Retina (tissue), 1 donor: ENCODE measurements around the gene FOXO3.

Experiments
- DNase-seq: peaks from one replicate; pipeline ENCODE4 v3.0.0-alpha.2; 2016

FOXO3 gene

DNA sequence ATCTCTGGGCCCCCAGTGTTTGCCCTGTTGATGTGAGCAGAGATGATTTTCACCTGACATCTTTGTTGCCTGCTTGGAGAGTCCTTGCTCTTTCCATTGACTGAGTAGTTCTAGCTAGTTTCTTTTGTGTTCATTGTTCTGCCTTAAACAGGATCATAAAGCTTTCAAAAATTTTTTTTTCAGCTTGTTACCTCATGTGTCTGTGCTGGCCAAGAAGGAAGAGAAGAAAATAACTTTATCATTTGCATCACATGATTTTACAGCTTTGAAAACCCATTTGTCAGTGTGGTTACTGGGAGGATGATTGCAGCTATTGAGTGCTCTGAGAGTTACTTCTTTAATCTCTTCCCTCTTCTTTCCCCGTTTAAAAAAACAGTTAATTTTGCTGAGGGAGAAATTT is 16.0 kb downstream of the FOXO3 start:
- no peak for DNase-seq

GRCh38 chr6:108578166-108578565 is 17.4 kb downstream of the FOXO3 start:
- DNase-seq, result no peak

DNA sequence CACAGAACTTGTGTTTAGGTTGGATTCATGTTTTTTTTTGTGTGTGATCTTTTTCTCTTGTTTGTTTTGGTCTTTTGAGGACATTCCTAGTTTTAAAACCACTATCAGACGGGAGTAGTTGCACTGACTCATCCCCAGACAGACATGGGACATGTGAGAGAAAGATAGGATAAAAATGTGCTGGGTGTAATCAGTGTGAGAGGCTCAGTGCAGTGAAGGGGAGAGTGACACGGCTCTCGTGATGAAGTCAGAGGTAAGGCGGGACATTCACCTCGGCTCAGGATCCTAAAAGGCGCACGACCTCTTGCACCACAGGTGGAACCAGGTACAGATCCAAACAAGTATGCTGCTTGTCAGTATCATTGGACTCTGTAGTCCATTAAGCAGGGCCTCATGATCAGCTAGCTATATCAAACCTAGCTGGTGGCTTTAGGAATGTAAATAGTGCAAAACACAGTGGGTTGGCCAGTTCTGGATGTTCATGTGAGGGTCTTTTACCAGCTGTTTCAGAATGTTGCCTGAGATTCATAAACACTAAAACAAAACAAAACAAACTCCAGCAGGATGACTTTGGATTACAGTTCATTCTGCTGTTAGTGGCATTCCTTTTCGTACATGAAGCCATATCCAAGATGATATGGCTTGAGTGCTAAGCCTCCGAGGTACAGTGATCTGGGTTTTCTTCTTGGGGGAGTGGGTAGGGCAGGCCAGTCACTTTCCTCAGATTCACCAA is 18.0 kb downstream of the FOXO3 start:
- DNase-seq, result no peak

GRCh38 chr6:108579328-108579721 is 18.6 kb downstream of the FOXO3 start:
- no peak for DNase-seq

- DNase-seq, result no peak
These were observed 19.9 kb downstream of the FOXO3 start for GRCh38 chr6:108580646-108581045.

DNA sequence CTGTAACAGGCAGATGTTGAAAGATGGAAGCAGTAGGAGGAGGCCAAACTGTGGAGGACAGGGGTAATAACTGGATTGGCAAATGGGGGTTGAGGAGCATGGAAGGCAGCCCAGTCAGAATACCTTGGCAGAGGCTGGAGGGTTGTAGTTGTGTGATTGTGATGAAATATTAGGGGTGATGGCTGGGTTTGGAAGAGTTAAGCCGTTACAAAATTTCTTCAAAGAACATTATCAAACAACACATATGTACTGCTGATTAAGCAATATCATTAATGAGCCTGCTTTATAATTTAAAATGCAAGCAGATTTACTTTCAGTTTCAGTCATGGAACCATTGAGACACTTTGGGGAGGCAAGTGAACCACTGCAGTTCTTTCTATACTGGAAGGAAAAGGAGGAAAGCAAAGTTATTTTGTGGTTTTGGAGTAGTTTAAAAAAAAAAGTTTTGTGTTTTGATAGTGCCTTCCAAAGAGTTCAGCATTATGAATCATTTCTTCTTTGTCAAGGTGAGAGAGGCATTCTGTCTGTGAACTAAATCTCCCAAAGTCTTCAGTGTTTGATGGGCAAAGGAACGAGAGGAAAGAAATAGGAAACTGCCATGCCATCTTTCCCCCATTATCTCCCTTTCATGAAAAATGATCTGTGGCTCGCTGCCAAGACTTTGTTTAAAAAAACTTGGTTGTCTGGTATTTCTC is 20.7 kb downstream of the FOXO3 start:
- DNase-seq, result no peak

GRCh38 chr6:108581932-108582475 is 21.3 kb downstream of the FOXO3 start:
- no peak for DNase-seq

DNA sequence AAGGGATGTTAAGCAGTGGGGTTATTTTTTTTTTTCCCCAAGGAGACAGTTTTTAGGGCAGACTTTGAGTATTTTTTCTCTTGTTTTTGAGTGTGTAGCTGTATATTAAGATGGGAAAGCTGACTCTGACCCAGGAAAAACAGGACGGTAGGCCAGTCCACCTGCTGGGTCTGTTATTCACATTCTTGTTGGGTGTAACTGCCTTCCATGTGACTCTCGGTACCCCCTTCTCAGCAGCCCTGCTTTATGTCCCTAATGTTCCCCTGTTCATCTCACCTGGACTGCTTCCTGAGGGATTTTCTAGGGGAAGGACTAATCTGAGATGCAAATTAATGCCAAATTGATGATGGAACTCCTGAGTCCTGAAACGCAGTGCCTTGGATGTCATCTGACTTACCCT is 21.9 kb downstream of the FOXO3 start:
- no peak for DNase-seq

- no peak for DNase-seq
These were observed 23.6 kb downstream of the FOXO3 start for GRCh38 chr6:108584323-108584722.

DNA sequence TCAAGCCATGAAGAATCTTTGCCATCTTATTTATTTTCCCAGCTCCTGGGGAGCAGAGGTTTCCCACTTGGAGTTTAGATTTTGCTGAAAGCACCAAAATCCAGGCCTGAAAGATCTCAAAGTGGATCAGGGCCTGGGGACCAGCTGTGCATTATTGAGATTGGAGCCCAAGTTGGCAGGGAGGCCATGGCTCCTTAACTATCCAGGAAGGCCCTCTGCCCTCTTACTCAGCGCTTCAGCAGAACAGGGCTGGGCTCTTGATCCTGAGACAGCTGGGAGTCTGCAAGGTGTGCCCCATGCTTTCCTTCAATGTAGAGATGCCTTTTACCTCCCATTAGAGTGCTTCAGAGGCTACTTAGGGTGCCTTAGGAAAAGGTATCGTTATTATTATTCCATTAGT is 24.6 kb downstream of the FOXO3 start:
- no peak for DNase-seq

DNA sequence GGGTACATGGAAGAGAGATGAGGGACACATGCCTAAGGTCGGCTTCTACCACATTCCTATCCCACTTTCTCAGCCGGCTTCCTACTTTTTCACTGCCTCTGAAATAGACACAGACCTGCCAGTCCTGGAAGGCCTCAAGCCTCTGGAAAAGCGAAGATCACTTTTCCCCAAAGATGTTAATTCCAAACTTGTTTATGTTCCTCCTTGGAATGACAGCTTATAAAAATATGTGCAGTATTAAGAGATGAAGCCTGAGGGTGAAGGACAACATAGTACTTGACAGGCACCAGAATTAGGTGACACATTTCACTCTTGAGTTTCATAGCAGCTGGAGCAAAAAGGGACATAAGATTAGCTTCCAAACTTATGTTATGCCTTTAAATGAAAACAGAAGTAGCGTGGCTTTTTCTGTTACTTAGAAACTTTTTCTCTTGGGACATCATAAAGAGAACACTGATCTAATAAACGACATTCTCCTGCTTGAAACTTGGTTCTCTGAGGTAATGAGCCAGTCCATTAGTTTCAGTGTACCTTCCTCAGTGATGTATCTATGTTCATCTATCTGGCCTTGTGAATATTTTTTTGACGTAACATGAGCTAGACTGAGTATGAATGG is 25.3 kb downstream of the FOXO3 start:
- DNase-seq, result no peak

DNA sequence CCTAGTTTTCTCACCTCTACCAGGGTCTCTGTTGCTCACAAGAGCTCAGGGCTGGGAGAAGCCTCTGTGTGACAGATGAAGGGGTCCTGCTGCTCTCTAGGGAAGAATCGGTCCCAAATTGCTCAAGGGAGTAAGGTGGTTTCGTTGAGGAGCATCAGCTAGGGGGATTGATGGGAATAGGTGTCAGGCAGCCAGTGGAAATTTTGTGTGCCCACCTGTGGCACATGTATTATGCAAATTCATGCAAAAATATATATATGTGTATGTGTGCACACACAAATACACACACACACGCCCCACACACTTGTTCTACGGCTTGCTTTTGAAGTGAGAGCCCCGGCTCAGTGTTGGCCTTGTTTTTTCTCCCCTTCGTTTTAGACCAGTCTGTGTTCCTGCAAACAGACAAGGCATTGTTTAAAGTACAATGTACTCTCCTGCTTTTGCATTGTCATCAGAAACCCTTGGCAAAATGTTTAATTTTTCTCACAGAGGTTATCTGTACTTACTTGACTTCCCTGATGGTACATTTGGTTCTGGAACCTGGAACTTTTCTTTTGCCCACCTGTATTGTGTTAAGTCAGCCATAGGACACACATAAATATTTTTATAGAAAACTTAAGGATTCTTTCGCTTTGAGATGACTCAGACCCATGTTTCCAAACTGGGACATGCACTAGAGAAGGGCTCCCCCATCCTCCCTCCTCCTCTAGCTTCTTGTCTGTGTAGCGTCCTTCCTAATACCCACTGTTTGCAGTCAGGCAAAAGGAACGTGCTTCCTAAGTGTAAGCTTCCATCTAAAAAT is 26.7 kb downstream of the FOXO3 start:
- peak; percentile 66 for DNase-seq

- peak; percentile 32 for DNase-seq
These were observed 27.9 kb downstream of the FOXO3 start for GRCh38 chr6:108588586-108588985.

GRCh38 chr6:108589244-108589791 is 28.6 kb downstream of the FOXO3 start:
- DNase-seq, result peak; percentile 37

GRCh38 chr6:108591040-108591816 is 30.5 kb downstream of the FOXO3 start:
- no peak for DNase-seq

GRCh38 chr6:108592371-108593337 is 31.9 kb downstream of the FOXO3 start:
- DNase-seq, result no peak

DNA sequence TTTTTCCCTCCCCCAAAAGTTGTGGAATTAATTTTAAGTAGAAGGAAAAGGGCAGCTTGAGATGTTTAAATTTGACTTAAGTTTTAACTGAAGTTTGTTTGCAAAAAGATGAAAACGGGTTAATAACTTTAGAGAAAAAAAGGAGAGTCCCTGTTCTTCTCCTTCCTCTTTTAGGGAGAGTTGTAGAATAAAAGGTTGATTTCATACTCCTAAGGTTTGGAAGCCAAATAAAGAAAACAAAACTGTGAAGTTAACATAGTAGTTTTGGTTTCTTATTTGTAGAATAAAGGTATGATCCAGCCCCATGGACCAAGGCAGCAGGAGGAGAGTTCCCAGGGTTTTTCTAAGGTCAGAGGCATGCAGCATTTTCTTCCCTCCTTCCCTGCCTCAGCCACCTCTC is 33.4 kb downstream of the FOXO3 start:
- no peak for DNase-seq

DNA sequence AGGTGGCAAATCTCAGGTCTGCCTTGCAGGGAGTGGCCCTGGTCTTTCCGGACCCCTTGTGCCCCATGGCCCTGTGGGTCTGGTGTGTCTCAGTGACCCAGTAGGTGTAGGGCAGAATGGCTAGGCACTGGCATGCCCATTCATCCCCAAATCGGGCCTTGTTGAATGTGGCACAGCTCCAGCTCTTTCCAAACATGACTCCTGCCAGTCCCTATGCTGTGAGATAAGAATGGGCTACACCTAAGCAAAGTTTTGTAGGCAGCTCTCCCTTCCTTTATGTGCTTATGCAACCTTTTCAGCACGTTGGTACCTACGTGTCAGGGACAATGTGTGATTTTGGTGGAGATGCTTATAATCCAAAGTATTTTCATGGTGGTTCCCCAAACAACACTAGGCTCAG is 33.9 kb downstream of the FOXO3 start:
- DNase-seq, result no peak

DNA sequence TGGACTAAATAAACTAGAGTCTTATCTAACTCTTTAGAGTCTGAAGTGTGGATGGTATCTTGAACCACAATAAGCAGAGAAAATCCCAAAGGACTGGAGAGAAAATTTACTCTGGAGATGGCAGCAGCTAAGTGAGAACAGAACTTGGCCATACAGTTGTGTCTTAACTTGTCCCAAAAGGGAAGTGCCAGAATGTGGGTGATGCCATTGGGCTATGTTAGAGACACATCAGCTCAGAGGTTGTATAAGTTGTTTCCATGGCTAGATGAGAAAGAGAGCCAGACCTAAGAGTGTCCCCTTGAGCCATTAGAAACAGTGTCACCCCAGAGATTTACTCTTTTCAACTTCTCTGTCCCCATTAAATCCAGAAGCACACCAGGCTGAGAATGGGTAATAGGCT is 36.2 kb downstream of the FOXO3 start:
- DNase-seq, result no peak

GRCh38 chr6:108597572-108598304 is 37.0 kb downstream of the FOXO3 start:
- no peak for DNase-seq
